GM12892 (cell line): ENCODE data around the gene TVP23A.
"Not testable (repeated sequence)": the region's sequence is repeated elsewhere in the genome, so short reads cannot be mapped to it uniquely, and the experiment has no call there.

Experiments
- DNase-seq: peaks from one replicate; pipeline ENCODE4 v3.0.0; 2011; ENCODE audit not compliant: insufficient read length
- FAIRE-seq: peaks from 2 replicates; lab custom pipeline; 2011; peaks lifted over from hg19 to GRCh38; lab: Jason Lieb, UNC
- POLR2A ChIP-seq: IDR thresholded peaks from 2 replicates; pipeline ENCODE4 v1.6.1; 2011; ENCODE audit warnings: low read depth, low read length, control low read depth
- POLR2AphosphoS5 ChIP-seq: IDR thresholded peaks from 2 replicates; pipeline ENCODE4 v1.6.1; 2011; ENCODE audit warnings: low read depth, low read length, control low read depth
- TAF1 ChIP-seq: IDR thresholded peaks from 2 replicates; pipeline ENCODE4 v1.6.1; 2011; ENCODE audit warnings: low read depth, mild to moderate bottlenecking, control low read depth, low read length, borderline replicate concordance

Gene TVP23A

GRCh38 chr16:10777356-10777755 is 41.2 kb downstream of the TVP23A start:
- no peak for FAIRE-seq
- no peak for TF ChIP-seq TAF1
- TF ChIP-seq POLR2AphosphoS5 = no peak
- no peak for TF ChIP-seq POLR2A
- no peak for DNase-seq

GRCh38 chr16:10776923-10777322 is 41.7 kb downstream of the TVP23A start:
- DNase-seq, FAIRE-seq: not testable (repeated sequence)

GRCh38 chr16:10776280-10776679 is 42.3 kb downstream of the TVP23A start:
- peak; percentile 81 for FAIRE-seq

GRCh38 chr16:10770907-10771306 is 47.7 kb downstream of the TVP23A start:
- DNase-seq (no peak), FAIRE-seq (no peak)

More at GRCh38 chr16:10776280-10776679, 42.3 kb downstream of the TVP23A start:
- no peak for TF ChIP-seq TAF1
- no peak for TF ChIP-seq POLR2AphosphoS5
- TF ChIP-seq POLR2A = no peak
- peak; percentile 36 for DNase-seq

GRCh38 chr16:10769381-10769780 is 49.2 kb downstream of the TVP23A start:
- no peak for DNase-seq
- TF ChIP-seq POLR2AphosphoS5 = no peak
- no peak for TF ChIP-seq POLR2A
- no peak for TF ChIP-seq TAF1
- FAIRE-seq = no peak

More at GRCh38 chr16:10770907-10771306, 47.7 kb downstream of the TVP23A start:
- TF ChIP-seq POLR2A (no peak), TAF1 (no peak), POLR2AphosphoS5 (no peak)

DNA sequence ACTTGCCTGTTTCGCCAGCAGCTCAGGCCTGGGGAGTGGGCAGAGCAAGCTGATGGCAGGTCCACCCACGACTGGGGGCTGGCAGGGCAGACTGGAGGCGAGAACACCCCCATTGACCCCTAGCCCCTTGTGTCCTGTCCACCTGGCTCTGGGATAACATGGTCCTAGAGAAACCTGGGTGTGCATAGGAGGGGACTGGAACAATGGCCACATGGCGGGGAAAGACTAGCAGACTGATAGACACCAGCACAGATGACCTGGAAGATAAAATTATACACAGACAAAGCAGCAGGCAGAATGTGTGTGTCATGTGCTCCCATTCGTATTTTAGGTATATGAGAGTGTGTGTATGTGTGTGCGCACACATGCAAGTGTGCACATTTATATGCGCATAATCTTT is 51.5 kb downstream of the TVP23A start:
- no peak for FAIRE-seq
- TF ChIP-seq POLR2AphosphoS5 (no peak), TAF1 (no peak), POLR2A (no peak)
- no peak for DNase-seq

- FAIRE-seq (peak; percentile 96), DNase-seq (peak; percentile 39)
- TF ChIP-seq POLR2AphosphoS5 = no peak
- TF ChIP-seq TAF1 = no peak
- TF ChIP-seq POLR2A = no peak
Observed at GRCh38 chr16:10765772-10766171, 52.8 kb downstream of the TVP23A start.

- DNase-seq (no peak), FAIRE-seq (no peak)
- TF ChIP-seq TAF1 (no peak), POLR2A (no peak), POLR2AphosphoS5 (no peak)
Observed at GRCh38 chr16:10763456-10763855, 55.1 kb downstream of the TVP23A start.

DNA sequence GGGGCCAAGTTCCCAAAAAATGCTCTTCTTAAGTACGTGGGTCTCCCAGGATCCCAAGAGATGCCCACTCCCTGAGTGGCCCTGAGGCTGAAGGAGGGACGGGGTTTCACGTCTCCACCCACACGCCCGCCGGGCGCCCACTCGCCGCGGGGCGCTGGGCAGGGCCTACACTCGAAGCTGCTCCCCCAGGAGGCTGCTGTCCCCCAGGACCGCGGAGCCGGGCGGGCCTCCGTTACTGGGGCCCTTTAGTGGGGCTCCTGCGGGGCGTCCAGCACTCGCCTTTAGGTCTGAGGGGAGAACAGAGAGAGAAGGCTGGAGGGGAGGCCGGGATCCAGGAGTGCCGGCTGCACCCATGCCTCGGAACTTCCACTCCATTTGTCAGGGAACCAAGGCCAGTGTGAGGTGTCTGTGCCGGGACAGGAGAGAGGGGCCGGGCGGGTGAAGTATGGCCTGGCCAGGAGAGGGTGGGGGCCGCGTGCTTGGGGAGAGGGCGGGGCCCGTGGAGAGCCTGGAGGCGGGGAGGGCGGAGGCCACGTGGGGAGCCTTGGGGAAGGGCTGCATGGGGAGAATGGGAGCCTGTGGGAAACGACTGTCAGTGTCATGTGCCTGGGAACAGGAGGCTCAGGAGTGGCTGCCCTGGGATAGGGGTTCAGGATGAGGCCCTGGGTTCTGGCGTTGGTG is 56.1 kb downstream of the TVP23A start:
- FAIRE-seq (no peak), DNase-seq (no peak)
- TF ChIP-seq POLR2AphosphoS5 = no peak
- no peak for TF ChIP-seq TAF1
- no peak for TF ChIP-seq POLR2A

- TF ChIP-seq TAF1 (no peak), POLR2A (no peak), POLR2AphosphoS5 (no peak)
- DNase-seq (no peak), FAIRE-seq (no peak)
Observed at GRCh38 chr16:10761373-10761772, 57.2 kb downstream of the TVP23A start.

GRCh38 chr16:10760858-10761257 is 57.7 kb downstream of the TVP23A start:
- FAIRE-seq = no peak
- TF ChIP-seq POLR2A (no peak), POLR2AphosphoS5 (no peak)
- no peak for DNase-seq

DNA sequence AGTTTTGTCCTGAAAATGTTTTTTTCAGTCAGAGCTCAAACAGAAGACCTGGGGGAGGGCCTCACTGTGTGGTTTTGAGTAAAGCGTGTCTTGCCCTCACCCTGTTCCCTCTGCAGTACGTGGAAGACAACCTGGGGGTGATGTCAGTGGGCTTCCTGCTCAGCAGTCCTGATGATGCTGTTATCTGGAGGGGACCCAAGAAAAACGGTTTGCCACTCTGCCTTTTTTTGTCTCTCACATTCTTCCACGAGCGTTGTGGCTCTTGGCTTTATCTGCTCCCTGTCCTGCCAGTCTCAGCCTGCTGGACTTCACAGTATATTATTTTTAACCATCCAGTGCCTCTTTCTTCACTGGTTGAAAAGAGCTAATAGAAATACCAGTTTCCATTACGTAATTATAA is 62.0 kb downstream of the TVP23A start:
- DNase-seq = no peak
- no peak for FAIRE-seq
- TF ChIP-seq POLR2A = no peak
- no peak for TF ChIP-seq TAF1
- TF ChIP-seq POLR2AphosphoS5 = no peak

DNA sequence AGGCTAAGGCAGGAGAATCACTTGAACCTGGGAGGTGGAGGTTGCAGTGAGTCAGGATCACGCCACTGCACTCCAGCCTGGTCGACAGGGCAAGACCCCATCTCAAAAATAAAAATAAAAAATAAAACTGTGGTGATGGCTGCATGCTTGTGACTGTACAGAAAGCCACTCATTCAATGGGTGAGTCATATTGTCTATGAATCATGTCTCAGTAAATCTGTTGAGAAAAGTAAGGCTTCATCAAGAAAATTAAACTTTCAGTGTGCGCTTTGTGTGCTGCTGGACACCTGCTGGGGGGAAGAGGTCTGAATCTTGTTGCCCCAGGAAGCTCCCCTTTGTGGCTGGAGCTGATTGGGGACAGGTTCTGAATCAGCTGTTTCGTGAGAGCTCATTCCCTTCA is 63.7 kb downstream of the TVP23A start:
- DNase-seq (no peak), FAIRE-seq (no peak)
- TF ChIP-seq TAF1 (no peak), POLR2AphosphoS5 (no peak), POLR2A (no peak)

- DNase-seq (no peak), FAIRE-seq (no peak)
- TF ChIP-seq POLR2A (no peak), POLR2AphosphoS5 (no peak), TAF1 (no peak)
Observed at GRCh38 chr16:10753670-10754069, 64.9 kb downstream of the TVP23A start.
